Panc1 (cell line): Measurements from ENCODE around the gene PLPPR4. TPM values are rescaled to one million over a fixed set of nuclear protein-coding genes. Genes with fewer than 3 reads are reported as not detected.

ENCODE experiments used
- ATAC-seq: fragments of 200-7000 bp; cut with Tn5 transposase; 2 replicates; pipeline ENCODE4 v1.9.1; 2020; ENCODE audit warnings: mild to moderate bottlenecking, moderate library complexity
- BruUV-seq: library from RNA; stranded (reverse); fragments of 400-500 nt; replicated peaks from 2 replicates; lab custom pipeline; 2021; lab: Mats Ljungman, UMichigan
- CTCF ChIA-PET: fragments of 300-600 bp; sonication (Branson Sonifier 250); formaldehyde crosslinking; loops from one replicate; lab custom pipeline; 2022; ENCODE audit warnings: antibody characterized with exemption; lab: Charles Lee
- POLR2A ChIA-PET: fragments of 300-600 bp; sonication (Branson Sonifier 250); formaldehyde crosslinking; loops from one replicate; lab custom pipeline; 2022; ENCODE audit warnings: antibody characterized with exemption; lab: Charles Lee
- DNase-seq: peaks from one replicate; pipeline ENCODE4 v3.0.0-alpha.2; 2010; ENCODE audit warnings: low read depth, low spot score
- H3K27ac ChIP-seq: 2 replicates; pipeline ENCODE4 v1.5.1; 2011; ENCODE audit warnings: mild to moderate bottlenecking, low read length, inconsistent platforms
- H3K27me3 ChIP-seq: fragments of 200-500 bp; sonication (Bioruptor generic); 2 replicates; pipeline ENCODE4 v1.6.0; 2014; ENCODE audit warnings: low read length, inconsistent platforms; ENCODE audit not compliant: control insufficient read depth, insufficient read depth
- H3K36me3 ChIP-seq: fragments of 200-500 bp; sonication (Bioruptor generic); 2 replicates; pipeline ENCODE4 v1.5.1; 2014; ENCODE audit warnings: inconsistent platforms, mild to moderate bottlenecking, low read length, moderate library complexity; ENCODE audit not compliant: control insufficient read depth, insufficient read depth
- H3K4me1 ChIP-seq: 2 replicates; pipeline ENCODE4 v1.5.1; 2011; ENCODE audit warnings: inconsistent platforms, mild to moderate bottlenecking, low read length, moderate library complexity; ENCODE audit not compliant: control insufficient read depth, insufficient read depth
- H3K4me3 ChIP-seq, 2 experiments: 2 replicates each; pipeline ENCODE4 v1.5.1; 2011 to 2012; ENCODE audit warnings: low read depth in 2 of 2, low read length in 2 of 2, mild to moderate bottlenecking in 2 of 2, inconsistent platforms in 1 of 2, moderate library complexity in 1 of 2
- H3K9me3 ChIP-seq: fragments of 200-500 bp; sonication (Bioruptor generic); 2 replicates; pipeline ENCODE4 v1.5.1; 2014; ENCODE audit warnings: low read depth, mild to moderate bottlenecking, inconsistent platforms, low read length, moderate library complexity; ENCODE audit not compliant: control insufficient read depth, insufficient read depth
- POLR2AphosphoS5 ChIP-seq: IDR thresholded peaks from 2 replicates; pipeline ENCODE4 v1.6.1; 2012; ENCODE audit warnings: mild to moderate bottlenecking, low read depth, low read length, moderate library complexity
- SIN3A ChIP-seq: IDR thresholded peaks from 2 replicates; pipeline ENCODE4 v1.6.1; 2012; ENCODE audit warnings: low read depth, mild to moderate bottlenecking, low read length, moderate library complexity, borderline replicate concordance; ENCODE audit not compliant: insufficient read depth
- TCF7L2 ChIP-seq: IDR thresholded peaks from 2 replicates; pipeline ENCODE4 v1.6.1; 2011; ENCODE audit warnings: mild to moderate bottlenecking, low read depth, low read length, inconsistent platforms
- in situ Hi-C: cut with HindIII; loops from 2 replicates; pipeline ENCODE4 v1.10.0; 2016; ENCODE audit warnings: low sequenced_read_pairs, low pct_unique_long_range_greater_than_20kb
- intact Hi-C: fragments of 100-400 bp; cut with micrococcal nuclease; formaldehyde crosslinking; loops from one replicate; pipeline ENCODE4 v1.10.0; 2022; ENCODE audit not compliant: unreplicated experiment
- total RNA-seq: library from RNA; stranded (reverse); gene quantifications from one replicate; pipeline ENCODE4 v1.2.1, GENCODE V29; 2021; ENCODE audit not compliant: unreplicated experiment
- TF ChIP-seq, protein P1 (sequence below), 2 experiments: IDR thresholded peaks; 2 replicates each; pipeline ENCODE4 v1.6.1; 2011 to 2012; ENCODE audit warnings: low read depth in 2 of 2, control low read depth in 1 of 2, low read length in 1 of 2, mild to moderate bottlenecking in 1 of 2, moderate library complexity in 1 of 2; ENCODE audit not compliant: insufficient read depth in 1 of 2
- TF ChIP-seq, protein P2 (sequence below): fragments of 450-650 bp; IDR thresholded peaks from 2 replicates; pipeline ENCODE4 v1.5.1; 2017; ENCODE audit warnings: mild to moderate bottlenecking

Gene PLPPR4
- total RNA-seq, 1 experiment from 2014 or later = not detected

DNA sequence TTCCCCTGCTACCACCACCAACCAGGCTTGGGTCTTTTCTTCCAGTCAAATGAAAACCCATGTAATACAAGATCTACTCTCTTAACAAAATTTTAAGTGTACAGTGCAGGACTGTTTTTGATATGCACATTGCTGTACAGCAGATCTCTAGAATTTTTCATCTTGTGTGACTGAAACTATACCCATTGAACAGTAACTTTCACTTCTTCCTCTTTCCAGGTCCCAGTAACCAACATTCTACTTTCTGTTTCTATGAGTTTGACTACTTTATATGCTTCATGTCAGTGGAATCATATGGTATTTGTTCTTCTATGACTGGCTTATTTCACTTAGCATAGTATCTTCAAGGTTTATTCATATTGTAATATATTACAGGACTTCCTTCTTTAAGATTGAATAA is 45.3 kb upstream of the PLPPR4 start:
- ChIA-PET POLR2A (no interaction called here), CTCF (no interaction called here)
- Histone ChIP-seq H3K27ac (no peak overlapping the region), H3K36me3 (no peaks in the 10 kb centered on the region), H3K27me3 (no peaks in the 10 kb centered on the region), H3K9me3 (no peaks in the 10 kb centered on the region), H3K4me1 (no peaks in the 10 kb centered on the region), H3K4me3 (no peak overlapping the region)
- BruUV-seq = no TSS peak
- in situ Hi-C loops = no loop called here
- ATAC-seq = no peak
- DNase-seq = no peak
- TF ChIP-seq SIN3A (no peak), POLR2AphosphoS5 (no peak), TCF7L2 (no peak)
- TF ChIP-seq, protein P1, sequence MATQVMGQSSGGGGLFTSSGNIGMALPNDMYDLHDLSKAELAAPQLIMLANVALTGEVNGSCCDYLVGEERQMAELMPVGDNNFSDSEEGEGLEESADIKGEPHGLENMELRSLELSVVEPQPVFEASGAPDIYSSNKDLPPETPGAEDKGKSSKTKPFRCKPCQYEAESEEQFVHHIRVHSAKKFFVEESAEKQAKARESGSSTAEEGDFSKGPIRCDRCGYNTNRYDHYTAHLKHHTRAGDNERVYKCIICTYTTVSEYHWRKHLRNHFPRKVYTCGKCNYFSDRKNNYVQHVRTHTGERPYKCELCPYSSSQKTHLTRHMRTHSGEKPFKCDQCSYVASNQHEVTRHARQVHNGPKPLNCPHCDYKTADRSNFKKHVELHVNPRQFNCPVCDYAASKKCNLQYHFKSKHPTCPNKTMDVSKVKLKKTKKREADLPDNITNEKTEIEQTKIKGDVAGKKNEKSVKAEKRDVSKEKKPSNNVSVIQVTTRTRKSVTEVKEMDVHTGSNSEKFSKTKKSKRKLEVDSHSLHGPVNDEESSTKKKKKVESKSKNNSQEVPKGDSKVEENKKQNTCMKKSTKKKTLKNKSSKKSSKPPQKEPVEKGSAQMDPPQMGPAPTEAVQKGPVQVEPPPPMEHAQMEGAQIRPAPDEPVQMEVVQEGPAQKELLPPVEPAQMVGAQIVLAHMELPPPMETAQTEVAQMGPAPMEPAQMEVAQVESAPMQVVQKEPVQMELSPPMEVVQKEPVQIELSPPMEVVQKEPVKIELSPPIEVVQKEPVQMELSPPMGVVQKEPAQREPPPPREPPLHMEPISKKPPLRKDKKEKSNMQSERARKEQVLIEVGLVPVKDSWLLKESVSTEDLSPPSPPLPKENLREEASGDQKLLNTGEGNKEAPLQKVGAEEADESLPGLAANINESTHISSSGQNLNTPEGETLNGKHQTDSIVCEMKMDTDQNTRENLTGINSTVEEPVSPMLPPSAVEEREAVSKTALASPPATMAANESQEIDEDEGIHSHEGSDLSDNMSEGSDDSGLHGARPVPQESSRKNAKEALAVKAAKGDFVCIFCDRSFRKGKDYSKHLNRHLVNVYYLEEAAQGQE (IDR thresholded peaks at IDR 0.05; ENCODE audit: insufficient read depth in 1 of 2, low read depth in 2 of 2, low read length in 1 of 2) = no peak
- TF ChIP-seq, protein P2, sequence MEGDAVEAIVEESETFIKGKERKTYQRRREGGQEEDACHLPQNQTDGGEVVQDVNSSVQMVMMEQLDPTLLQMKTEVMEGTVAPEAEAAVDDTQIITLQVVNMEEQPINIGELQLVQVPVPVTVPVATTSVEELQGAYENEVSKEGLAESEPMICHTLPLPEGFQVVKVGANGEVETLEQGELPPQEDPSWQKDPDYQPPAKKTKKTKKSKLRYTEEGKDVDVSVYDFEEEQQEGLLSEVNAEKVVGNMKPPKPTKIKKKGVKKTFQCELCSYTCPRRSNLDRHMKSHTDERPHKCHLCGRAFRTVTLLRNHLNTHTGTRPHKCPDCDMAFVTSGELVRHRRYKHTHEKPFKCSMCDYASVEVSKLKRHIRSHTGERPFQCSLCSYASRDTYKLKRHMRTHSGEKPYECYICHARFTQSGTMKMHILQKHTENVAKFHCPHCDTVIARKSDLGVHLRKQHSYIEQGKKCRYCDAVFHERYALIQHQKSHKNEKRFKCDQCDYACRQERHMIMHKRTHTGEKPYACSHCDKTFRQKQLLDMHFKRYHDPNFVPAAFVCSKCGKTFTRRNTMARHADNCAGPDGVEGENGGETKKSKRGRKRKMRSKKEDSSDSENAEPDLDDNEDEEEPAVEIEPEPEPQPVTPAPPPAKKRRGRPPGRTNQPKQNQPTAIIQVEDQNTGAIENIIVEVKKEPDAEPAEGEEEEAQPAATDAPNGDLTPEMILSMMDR = no peak
- intact Hi-C loops = no loop called here

DNA sequence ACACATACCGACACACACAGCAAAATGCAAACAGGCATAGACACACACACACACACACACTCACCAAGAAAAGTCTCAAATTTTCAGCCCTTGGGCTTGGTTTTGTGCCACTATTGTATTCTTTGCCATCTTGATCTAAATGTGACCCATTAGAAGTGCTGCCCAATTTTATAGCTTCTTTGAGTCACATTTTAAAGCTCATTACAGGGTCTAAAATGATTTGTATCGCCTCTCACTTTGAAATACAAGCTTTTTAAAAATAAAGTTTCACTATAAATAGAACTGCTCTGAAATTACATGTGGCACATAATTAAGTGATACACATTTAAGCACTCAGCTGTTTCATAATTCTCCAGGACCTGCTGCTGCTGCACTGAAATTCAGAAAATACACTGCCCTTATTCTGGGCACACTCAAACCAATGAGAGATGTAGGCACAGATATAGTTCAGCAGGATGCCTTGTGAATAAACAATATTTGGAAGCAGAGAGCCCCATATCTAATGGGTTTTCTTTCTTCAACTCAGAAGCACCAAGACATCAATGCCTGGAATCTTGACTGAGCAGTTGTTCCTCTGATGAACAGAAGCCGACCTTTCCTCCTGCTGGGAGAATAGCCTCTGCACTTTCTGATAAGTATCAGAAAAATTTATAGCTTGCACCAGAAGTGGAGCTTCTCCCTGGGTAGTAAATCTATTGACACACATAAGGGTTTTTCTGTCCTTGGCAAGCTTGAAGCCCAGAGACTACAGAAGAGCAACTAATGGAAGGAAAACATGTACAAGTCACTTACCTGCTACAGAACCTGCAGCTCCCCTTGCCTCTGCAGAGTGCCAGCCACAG is 37.0 kb upstream of the PLPPR4 start:
- TF ChIP-seq POLR2AphosphoS5 (no peak), SIN3A (no peak), TCF7L2 (no peak)
- TF ChIP-seq, protein P2 = no peak
- TF ChIP-seq, protein P1 (IDR thresholded peaks at IDR 0.05; ENCODE audit: insufficient read depth in 1 of 2, low read depth in 2 of 2, low read length in 1 of 2) = no peak
- in situ Hi-C loops = no loop called here
- CTCF ChIA-PET = interaction anchor here (0.7 kb wide), 1 partner anchor 51 kb away, joined by 4 read pairs; no protein-coding TSS in a partner anchor

More for the DNA sequence above, 37.0 kb upstream of the PLPPR4 start:
- DNase-seq (no peak), ATAC-seq (no peak)
- no peak overlapping the region for H3K4me3 ChIP-seq
- no TSS peak for BruUV-seq
- no peak overlapping the region for H3K27ac ChIP-seq
- no peaks in the 10 kb centered on the region for H3K27me3 ChIP-seq
- intact Hi-C loops = no loop called here
- no peaks in the 10 kb centered on the region for H3K36me3 ChIP-seq
- no peaks in the 10 kb centered on the region for H3K4me1 ChIP-seq
- H3K9me3 ChIP-seq = no peaks in the 10 kb centered on the region
- POLR2A ChIA-PET = no interaction called here
